Thymus (tissue), 14 donors: ENCODE results near the gene SF3B6. TPM values are rescaled to one million over a fixed set of nuclear protein-coding genes. Genes with fewer than 3 reads are reported as not detected.

ENCODE experiments used
- DNase-seq, 9 donors: peaks; one replicate each; pipeline ENCODE4 v3.0.0-alpha.2; 2013; ENCODE audit warnings: low spot score in 9 of 9, low read depth in 6 of 9, missing footprints in 1 of 9
- H3K27ac ChIP-seq, 2 donors: one replicate each; pipeline ENCODE4 v1.5.1; 2013; ENCODE audit warnings: control low read depth in 1 of 2, low read depth in 1 of 2, low read length in 1 of 2, mild to moderate bottlenecking in 1 of 2, moderate library complexity in 1 of 2
- H3K27me3 ChIP-seq, 2 donors: one replicate each; pipeline ENCODE4 v1.5.1; 2013; ENCODE audit warnings: low read length in 1 of 2; ENCODE audit not compliant: control insufficient read depth in 2 of 2, insufficient read depth in 1 of 2
- H3K36me3 ChIP-seq, 2 donors: one replicate each; pipeline ENCODE4 v1.5.1; 2013; ENCODE audit warnings: low read length in 1 of 2, mild to moderate bottlenecking in 1 of 2, moderate library complexity in 1 of 2; ENCODE audit not compliant: control insufficient read depth in 2 of 2, insufficient read depth in 2 of 2
- H3K4me1 ChIP-seq, 2 donors: one replicate each; pipeline ENCODE4 v1.5.1; 2013; ENCODE audit warnings: low read length in 2 of 2; ENCODE audit not compliant: control insufficient read depth in 2 of 2, insufficient read depth in 2 of 2
- H3K4me3 ChIP-seq, 2 donors: one replicate each; pipeline ENCODE4 v1.5.1; 2013; ENCODE audit warnings: low read length in 2 of 2, control low read depth in 1 of 2, mild to moderate bottlenecking in 1 of 2
- H3K9me3 ChIP-seq, 2 donors: one replicate each; pipeline ENCODE4 v1.5.1; 2013; ENCODE audit warnings: low read length in 1 of 2, mild to moderate bottlenecking in 1 of 2; ENCODE audit not compliant: control insufficient read depth in 2 of 2, insufficient read depth in 1 of 2
- WGBS: extraction: QIAGEN DNeasy Blood & Tissue Kit; methylation state at CpG from one replicate; pipeline ENCODE4 v1.1.7; 2013; 5-methylcytosine and 5-hydroxymethylcytosine counted together
- long read RNA-seq, 10 donors: transcript quantifications; one replicate each; lab custom pipeline, GENCODE V29; 2026
- polyA plus RNA-seq: library from polyadenylated mRNA; stranded (reverse); fragments of 200-250 nt; gene quantifications from one replicate; pipeline ENCODE4 v1.2.3, GENCODE V29; 2013
- total RNA-seq: library from RNA; stranded (reverse); fragments of 120-200 nt; gene quantifications from one replicate; pipeline ENCODE4 v1.2.4, GENCODE V29; 2013
- donor health status: healthy.

SF3B6 gene, protein sequence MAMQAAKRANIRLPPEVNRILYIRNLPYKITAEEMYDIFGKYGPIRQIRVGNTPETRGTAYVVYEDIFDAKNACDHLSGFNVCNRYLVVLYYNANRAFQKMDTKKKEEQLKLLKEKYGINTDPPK
- total RNA-seq (213 TPM), polyA plus RNA-seq (163 TPM)
- long read RNA-seq, donor 1, transcript SF3B6-201 (4 exons, 770 nt): major isoform, 16 of 16 reads
- long read RNA-seq, donor 1, partial matches to known transcripts: 0 of 16 reads
- long read RNA-seq, donor 1, other reads (novel, unspliced or antisense): 0 of 16 reads
- long read RNA-seq, donor 2, transcript SF3B6-201 (4 exons, 770 nt): major isoform, 160 of 179 reads
- long read RNA-seq, donor 2, transcript SF3B6-202 (2 exons, 720 nt): minor isoform, 5 of 179 reads
- long read RNA-seq, donor 2, partial matches to known transcripts: 5 of 179 reads
- long read RNA-seq, donor 2, other reads (novel, unspliced or antisense): 9 of 179 reads
- long read RNA-seq, donor 3, transcript SF3B6-201 (4 exons, 770 nt): major isoform, 314 of 355 reads
- long read RNA-seq, donor 3, partial matches to known transcripts: 7 of 355 reads
- long read RNA-seq, donor 3, other reads (novel, unspliced or antisense): 32 of 355 reads
- long read RNA-seq, donor 4, transcript SF3B6-201 (4 exons, 770 nt): major isoform, 55 of 55 reads
- long read RNA-seq, donor 4, partial matches to known transcripts: 0 of 55 reads
- long read RNA-seq, donor 4, other reads (novel, unspliced or antisense): 0 of 55 reads
- long read RNA-seq, donor 5, transcript SF3B6-201 (4 exons, 770 nt): major isoform, 295 of 339 reads
- long read RNA-seq, donor 5, partial matches to known transcripts: 19 of 339 reads
- long read RNA-seq, donor 5, other reads (novel, unspliced or antisense): 22 of 339 reads
- long read RNA-seq, donor 6, transcript SF3B6-201 (4 exons, 770 nt): major isoform, 113 of 121 reads
- long read RNA-seq, donor 6, partial matches to known transcripts: 0 of 121 reads
- long read RNA-seq, donor 6, other reads (novel, unspliced or antisense): 7 of 121 reads
- long read RNA-seq, donor 7, transcript SF3B6-201 (4 exons, 770 nt): major isoform, 113 of 124 reads
- long read RNA-seq, donor 7, partial matches to known transcripts: 0 of 124 reads
- long read RNA-seq, donor 7, other reads (novel, unspliced or antisense): 9 of 124 reads
- long read RNA-seq, donor 8, transcript SF3B6-201 (4 exons, 770 nt): major isoform, 52 of 59 reads
- long read RNA-seq, donor 8, partial matches to known transcripts: 0 of 59 reads
- long read RNA-seq, donor 8, other reads (novel, unspliced or antisense): 6 of 59 reads
- long read RNA-seq, donor 9, transcript SF3B6-201 (4 exons, 770 nt): major isoform, 97 of 105 reads
- long read RNA-seq, donor 9, partial matches to known transcripts: 7 of 105 reads
- long read RNA-seq, donor 9, other reads (novel, unspliced or antisense): 0 of 105 reads
- long read RNA-seq, donor 10, transcript SF3B6-201 (4 exons, 770 nt): major isoform, 99 of 116 reads
- long read RNA-seq, donor 10, partial matches to known transcripts: 6 of 116 reads
- long read RNA-seq, donor 10, other reads (novel, unspliced or antisense): 9 of 116 reads

DNA sequence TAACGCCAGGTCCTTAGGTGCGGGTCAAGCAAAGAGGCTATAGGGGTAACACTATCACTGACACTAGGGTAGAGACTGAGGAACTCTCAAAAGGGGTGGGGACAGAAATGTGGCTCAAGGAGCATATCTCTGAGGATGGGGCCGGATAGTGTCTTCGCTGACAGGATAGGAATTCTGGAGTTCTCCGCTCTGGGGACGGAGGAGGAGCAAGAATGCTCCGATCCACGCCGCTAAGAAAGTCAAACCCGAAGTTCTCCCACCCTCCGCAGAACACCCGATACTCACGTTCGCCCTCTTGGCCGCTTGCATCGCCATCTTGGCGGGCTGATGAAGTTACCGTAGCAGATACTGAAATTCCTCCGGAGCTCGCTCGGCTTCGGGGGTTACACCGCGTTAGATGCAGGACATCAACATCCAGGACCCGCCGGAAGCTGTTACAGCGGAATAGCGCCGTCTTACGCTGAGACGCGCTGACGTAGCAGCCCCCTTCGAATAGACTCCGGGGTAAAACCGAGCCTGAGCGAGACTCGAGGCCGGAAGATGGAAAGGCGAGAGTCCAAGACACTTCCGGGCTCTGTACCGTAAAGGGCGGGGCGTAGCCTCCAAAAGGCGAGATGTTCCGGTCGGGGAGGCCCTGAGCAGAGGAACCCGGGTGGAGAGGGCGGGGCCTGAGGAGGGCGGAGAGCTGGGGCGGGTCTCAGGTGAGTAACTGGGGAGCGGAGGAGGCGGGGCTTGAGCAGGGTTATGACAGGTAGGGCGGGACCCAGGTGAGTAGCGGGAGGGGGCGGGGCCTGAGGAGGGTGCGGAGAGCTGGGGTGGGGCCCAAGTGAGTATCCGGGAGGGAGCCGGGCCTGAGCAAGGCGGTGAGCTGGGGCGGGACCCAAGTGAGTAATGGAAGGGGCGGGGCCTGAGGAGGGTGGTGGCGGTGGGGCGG is at the start of gene SF3B6:
TSS of gene SF3B6 (minus strand) at position 412 of the 934 bp plus-strand sequence. CDS start at position 315, 97 bp downstream.
- H3K27me3 ChIP-seq: no peaks in the 10 kb centered on the region
- no peaks in the 10 kb centered on the region for H3K9me3 ChIP-seq
- H3K27ac ChIP-seq: peak within 1 kb of the TSS; percentile 92 to 96
- under 1% methylated on average over 64 of the region's 64 CpGs for WGBS
- H3K4me3 ChIP-seq: peak within 1 kb of the TSS; percentile 81
- peaks cover 6 to 25% of the 10 kb centered on the region in 2 donors for H3K36me3 ChIP-seq
- peaks cover 3 to 11% of the 10 kb centered on the region in 2 donors for H3K4me1 ChIP-seq
- DNase-seq: peak; percentile 97 to 100 (median 99)

DNA sequence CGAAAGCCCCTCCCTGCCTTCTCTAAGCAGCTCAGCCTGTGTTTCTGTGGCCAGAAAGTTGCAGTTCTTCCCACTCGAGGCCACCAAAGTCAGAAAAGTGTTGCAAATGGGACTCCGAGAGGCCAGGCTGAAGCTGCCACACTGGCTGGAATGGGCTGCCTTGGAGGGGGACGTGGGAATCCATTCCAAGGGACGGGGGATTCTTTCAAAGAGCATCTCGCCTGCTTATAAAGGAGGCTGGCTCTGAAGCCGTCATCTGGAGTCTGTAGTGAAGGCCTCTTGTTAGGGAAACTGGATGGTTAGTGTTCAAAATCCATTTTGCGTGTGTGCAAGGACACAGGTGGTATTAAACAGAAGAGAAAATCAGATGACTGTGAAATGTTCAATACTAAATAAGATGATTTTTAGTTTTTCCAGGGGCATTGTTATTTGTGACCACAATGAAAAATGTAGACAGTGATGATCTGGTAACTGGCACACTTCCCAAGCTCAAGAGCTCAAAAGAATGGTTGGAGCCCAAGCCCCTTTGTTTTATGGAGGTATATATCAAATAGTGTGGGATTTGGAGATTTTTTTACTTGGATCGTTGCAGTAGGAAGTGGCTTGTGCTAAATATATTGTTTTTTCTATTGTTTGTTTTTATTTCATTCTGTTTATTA is 47.9 kb upstream of the SF3B6 start:
- DNase-seq: peak in 1 of 9 donors; percentile 40
- WGBS: 17% methylated on average over 9 of the region's 9 CpGs

DNA sequence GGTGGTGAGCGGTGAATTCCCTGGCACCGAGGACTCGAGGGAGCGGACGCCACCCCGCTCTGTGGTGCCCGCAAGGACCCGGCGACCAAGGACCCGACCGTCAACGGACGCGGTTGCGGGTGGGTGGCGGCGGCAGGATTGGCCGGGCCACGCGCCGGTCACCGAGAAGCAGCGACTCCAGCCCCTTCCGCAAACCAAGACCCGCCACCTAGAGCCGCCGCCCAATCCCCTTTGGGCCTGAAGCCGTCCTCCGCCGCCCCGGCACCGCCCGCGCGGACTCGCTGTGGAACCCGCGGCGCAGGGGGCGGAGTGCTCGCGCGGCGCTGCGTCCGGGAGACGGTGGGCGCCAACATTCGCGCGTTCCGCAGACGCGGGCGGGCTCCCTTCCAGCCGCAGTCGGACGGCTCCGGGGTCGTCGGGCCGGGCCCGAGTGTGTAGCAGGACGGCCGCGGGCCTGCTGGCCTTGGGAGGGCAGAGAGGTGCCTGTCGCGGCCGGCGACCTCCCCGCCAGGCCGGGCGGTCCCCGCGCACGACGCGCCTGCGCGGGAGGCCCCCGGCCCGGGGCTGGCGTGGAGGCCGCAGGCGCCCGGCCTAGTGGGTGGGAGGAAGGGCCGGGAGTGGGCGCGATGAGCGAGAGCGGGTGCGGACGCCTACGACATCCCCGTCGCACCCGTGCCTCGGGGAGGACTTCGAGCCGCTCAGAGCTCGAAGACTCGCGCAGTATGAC is 47.2 kb upstream of the SF3B6 start, which contains the start of the genes FAM228B and PFN4:
TSS of gene FAM228B (plus strand) at position 275 of the 727 bp plus-strand sequence. CDS start 893 bp downstream, outside the sequence.
TSS of gene PFN4 (minus strand) at position 140 of the 727 bp plus-strand sequence. CDS start 799 bp downstream, outside the sequence.
- Histone ChIP-seq H3K27me3 (peaks cover 0 to 4% of the 10 kb centered on the region in 2 donors), H3K4me3 (peak within 1 kb of the TSS; percentile 57 to 64), H3K9me3 (no peaks in the 10 kb centered on the region), H3K36me3 (no peaks in the 10 kb centered on the region), H3K4me1 (peaks cover 4 to 10% of the 10 kb centered on the region in 2 donors), H3K27ac (peak within 1 kb of the TSS; percentile 64 to 81)
- under 1% methylated on average over 103 of the region's 103 CpGs for WGBS
- DNase-seq: peak in 6 of 9 donors; percentile 37 to 69 (median 52)

More for the DNA sequence above, 47.9 kb upstream of the SF3B6 start:
- Histone ChIP-seq H3K4me3 (peak overlapping the region; percentile 57 to 64), H3K4me1 (peaks cover 4 to 10% of the 10 kb centered on the region in 2 donors), H3K27me3 (peaks cover 0 to 4% of the 10 kb centered on the region in 2 donors), H3K9me3 (no peaks in the 10 kb centered on the region), H3K36me3 (no peaks in the 10 kb centered on the region), H3K27ac (peak overlapping the region; percentile 57 to 64)

DNA sequence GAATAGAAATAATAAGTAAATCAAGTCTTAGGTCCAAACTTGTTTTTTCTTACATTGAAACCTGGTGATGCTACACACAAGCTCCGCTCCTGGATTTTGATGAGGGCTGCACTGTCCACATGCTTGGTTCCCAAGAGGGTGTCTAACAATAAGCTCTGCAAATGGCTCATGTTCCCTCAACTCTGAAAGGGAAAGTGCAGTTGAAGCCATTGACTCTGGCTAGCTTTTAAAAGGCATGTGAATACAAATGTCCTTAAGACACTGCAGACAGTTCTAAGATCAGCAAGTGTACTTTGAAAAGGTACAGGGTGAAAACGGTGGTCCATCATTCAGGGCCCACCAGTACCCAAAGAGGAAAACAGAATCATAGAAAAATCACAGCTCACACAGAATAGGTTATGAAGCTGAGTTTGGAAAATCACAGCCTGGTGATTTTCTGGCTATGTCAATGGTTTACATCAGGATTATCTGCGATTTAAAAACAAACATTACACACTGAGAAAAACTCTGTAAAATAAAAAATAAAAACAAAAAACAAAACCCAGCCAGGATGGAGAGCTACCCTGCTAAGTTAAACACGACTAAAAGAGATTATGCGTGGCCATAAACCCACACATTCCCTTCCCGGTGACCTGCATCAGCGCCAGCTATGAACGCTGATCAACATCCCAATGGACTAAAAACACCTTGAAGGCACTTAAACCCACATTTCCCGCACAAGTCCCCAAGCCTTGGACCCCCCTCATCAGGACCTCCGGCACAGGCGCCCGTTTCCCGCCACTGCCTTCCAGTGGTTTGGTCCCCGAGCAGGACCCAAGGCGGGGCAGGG is 46.5 kb upstream of the SF3B6 start:
- no peaks in the 10 kb centered on the region for H3K9me3 ChIP-seq
- peak overlapping the region; percentile 63 to 81 for H3K27ac ChIP-seq
- peaks cover 0 to 4% of the 10 kb centered on the region in 2 donors for H3K27me3 ChIP-seq
- H3K4me3 ChIP-seq: peak overlapping the region; percentile 57 to 64
- WGBS: 11% methylated on average over 15 of the region's 15 CpGs
- H3K4me1 ChIP-seq: peaks cover 4 to 10% of the 10 kb centered on the region in 2 donors
- no peaks in the 10 kb centered on the region for H3K36me3 ChIP-seq
- peak in 1 of 9 donors; percentile 14 for DNase-seq

DNA sequence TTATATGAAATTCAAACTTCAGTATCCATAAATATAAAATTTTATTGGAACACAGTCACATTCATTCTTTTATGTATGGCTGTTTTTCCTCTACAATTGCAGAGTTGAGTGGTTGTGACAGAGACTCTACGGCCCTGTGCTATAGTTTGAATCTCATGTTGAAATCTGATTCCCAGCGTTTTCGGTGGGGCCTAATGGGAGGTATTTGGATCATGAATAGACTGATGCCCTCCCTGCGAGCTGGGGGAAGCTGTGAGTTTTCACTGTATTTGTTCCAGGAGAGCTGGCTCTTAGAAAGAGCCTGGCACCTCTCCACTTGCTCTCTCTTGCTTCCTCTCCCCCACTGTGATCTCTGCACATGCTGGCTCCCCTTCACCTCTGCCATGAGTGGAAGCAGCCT is 45.3 kb upstream of the SF3B6 start:
- H3K27ac ChIP-seq: no peak overlapping the region
- H3K9me3 ChIP-seq: no peaks in the 10 kb centered on the region
- 91% methylated on average over 4 of the region's 4 CpGs for WGBS
- peaks cover 0 to 4% of the 10 kb centered on the region in 2 donors for H3K27me3 ChIP-seq
- H3K4me3 ChIP-seq: no peak overlapping the region
- no peak for DNase-seq
- H3K4me1 ChIP-seq: peaks cover 4 to 10% of the 10 kb centered on the region in 2 donors
- no peaks in the 10 kb centered on the region for H3K36me3 ChIP-seq

DNA sequence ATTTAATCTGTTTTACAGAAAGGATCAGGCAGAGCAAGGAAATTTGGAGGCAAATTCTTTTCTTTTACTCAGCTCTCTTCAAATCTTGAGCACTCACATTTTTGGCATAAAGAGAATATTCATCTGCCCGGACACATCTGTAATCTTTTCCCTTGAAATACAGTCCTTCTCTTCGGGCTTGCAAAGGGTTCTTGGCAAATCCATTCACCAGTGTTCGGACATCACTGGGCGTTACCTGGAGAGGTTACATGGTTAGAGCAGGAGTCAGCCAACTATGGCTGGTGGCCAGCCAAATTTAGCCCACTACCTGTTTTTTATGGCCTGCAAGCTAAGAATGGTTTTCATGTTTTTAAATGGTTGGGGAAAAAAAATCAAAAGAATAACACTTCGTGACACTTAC is 44.9 kb upstream of the SF3B6 start:
- H3K27ac ChIP-seq: no peak overlapping the region
- WGBS: 94% methylated on average over 5 of the region's 5 CpGs
- H3K4me1 ChIP-seq: peaks cover 4 to 10% of the 10 kb centered on the region in 2 donors
- DNase-seq: no peak
- no peak overlapping the region for H3K4me3 ChIP-seq
- H3K9me3 ChIP-seq: no peaks in the 10 kb centered on the region
- no peaks in the 10 kb centered on the region for H3K36me3 ChIP-seq
- H3K27me3 ChIP-seq: peaks cover 0 to 4% of the 10 kb centered on the region in 2 donors
